GM19239 (cell line): ENCODE measurements around the gene ADGB.

Source experiments
- DNase-seq: peaks from one replicate; pipeline ENCODE4 v3.0.0; 2011; ENCODE audit warnings: low spot score; ENCODE audit not compliant: insufficient read length
- FAIRE-seq: peaks from 2 replicates; lab custom pipeline; 2011; peaks lifted over from hg19 to GRCh38; lab: Jason Lieb, UNC

ADGB gene

GRCh38 chr6:146857180-146857979 is 258.6 kb downstream of the ADGB start:
- DNase-seq (peak; percentile 47), FAIRE-seq (peak; percentile 83)

GRCh38 chr6:146857980-146858347 is 259.2 kb downstream of the ADGB start:
- no peak for DNase-seq
- no peak for FAIRE-seq

- no peak for FAIRE-seq
- no peak for DNase-seq
These were observed 260.4 kb downstream of the ADGB start for GRCh38 chr6:146859206-146859605.

GRCh38 chr6:146859795-146860495 is 261.2 kb downstream of the ADGB start:
- no peak for DNase-seq
- FAIRE-seq = no peak

GRCh38 chr6:146860583-146860982 is 261.8 kb downstream of the ADGB start:
- no peak for DNase-seq
- FAIRE-seq = no peak

GRCh38 chr6:146861029-146861563 is 262.3 kb downstream of the ADGB start:
- FAIRE-seq = no peak
- DNase-seq = no peak

- no peak for DNase-seq
- FAIRE-seq = no peak
These were observed 262.9 kb downstream of the ADGB start for GRCh38 chr6:146861716-146862115.

- no peak for FAIRE-seq
- DNase-seq = no peak
These were observed 263.7 kb downstream of the ADGB start for GRCh38 chr6:146862508-146862919.

GRCh38 chr6:146864300-146864699 is 265.5 kb downstream of the ADGB start:
- DNase-seq = no peak
- no peak for FAIRE-seq

- FAIRE-seq = no peak
- no peak for DNase-seq
These were observed 266.1 kb downstream of the ADGB start for GRCh38 chr6:146864885-146865284.
